GM12872 (cell line): Measurements from ENCODE around the gene RERG.

ENCODE experiments used
- CTCF ChIP-seq: IDR thresholded peaks from 3 replicates; pipeline ENCODE4 v1.5.1; 2011; ENCODE audit warnings: low read depth, mild to moderate bottlenecking, low read length, moderate library complexity; ENCODE audit not compliant: insufficient read depth

RERG gene

GRCh38 chr12:15130541-15130940, 90.7 kb downstream of the RERG start:
- no peak for TF ChIP-seq CTCF

GRCh38 chr12:15123401-15123800, 97.8 kb downstream of the RERG start:
- TF ChIP-seq CTCF: no peak

GRCh38 chr12:15122344-15122743, 98.9 kb downstream of the RERG start:
- TF ChIP-seq CTCF: no peak

GRCh38 chr12:15118955-15119354, 102.3 kb downstream of the RERG start:
- TF ChIP-seq CTCF: no peak

- no peak for TF ChIP-seq CTCF
These were observed 104.2 kb downstream of the RERG start for GRCh38 chr12:15116983-15117382.

DNA sequence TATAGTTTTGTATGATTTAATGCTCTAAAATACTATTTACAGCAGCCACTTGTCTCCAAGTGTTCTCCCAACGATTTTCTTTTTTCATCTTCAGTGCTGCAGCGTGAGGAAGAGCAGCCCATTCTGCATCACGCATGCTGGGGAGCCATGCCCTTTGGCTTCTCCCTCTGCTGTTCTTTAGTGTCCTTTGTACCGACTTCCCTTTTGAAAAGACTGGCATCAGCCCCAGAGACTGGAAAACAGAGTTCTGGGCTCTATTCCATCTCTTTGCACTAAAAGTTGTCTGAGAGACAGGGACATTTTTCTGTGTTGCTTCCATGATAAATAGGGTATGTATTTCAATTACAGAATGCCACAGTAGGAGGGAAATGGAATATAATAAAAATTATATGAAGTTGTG, 105.1 kb downstream of the RERG start:
- no peak for TF ChIP-seq CTCF

DNA sequence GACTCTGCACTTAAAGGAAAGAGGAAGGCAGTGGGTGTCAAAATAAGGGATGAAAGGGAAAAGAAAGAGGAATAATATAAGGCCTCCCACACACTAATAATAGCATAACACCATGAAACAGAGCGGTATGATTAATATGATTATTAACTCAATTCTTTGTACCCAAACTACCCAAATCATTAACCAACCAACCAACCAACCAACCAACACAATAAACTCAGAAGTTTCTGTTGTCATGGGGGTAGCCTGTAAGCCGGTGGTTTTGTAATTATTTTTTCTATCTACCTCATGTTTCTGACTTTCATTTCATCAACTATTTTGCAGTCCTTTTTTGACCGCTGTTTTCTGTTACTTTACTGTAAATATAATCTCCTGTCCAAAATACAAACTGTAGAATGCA, 105.8 kb downstream of the RERG start:
- no peak for TF ChIP-seq CTCF

- no peak for TF ChIP-seq CTCF
These were observed 106.7 kb downstream of the RERG start for GRCh38 chr12:15114501-15114900.
